Muscle layer of duodenum (tissue), 2 donors: Measurements from ENCODE around the gene IL36A.

ENCODE experiments used
- H3K27ac ChIP-seq: one replicate; pipeline ENCODE4 v1.7.0; 2013; ENCODE audit warnings: mild to moderate bottlenecking, low read length
- H3K27me3 ChIP-seq: one replicate; pipeline ENCODE4 v1.7.0; 2013; ENCODE audit warnings: low read depth, mild to moderate bottlenecking, control low read depth, low read length
- H3K36me3 ChIP-seq, 2 donors: one replicate each; pipeline ENCODE4 v1.7.0; 2013; ENCODE audit warnings: low read length in 2 of 2, control low read depth in 1 of 2, mild to moderate bottlenecking in 1 of 2; ENCODE audit not compliant: insufficient read depth in 2 of 2, control insufficient read depth in 1 of 2
- H3K4me1 ChIP-seq, 2 donors: one replicate each; pipeline ENCODE4 v1.7.0; 2013; ENCODE audit warnings: low read length in 2 of 2, mild to moderate bottlenecking in 2 of 2, control low read depth in 1 of 2, moderate library complexity in 1 of 2; ENCODE audit not compliant: insufficient read depth in 2 of 2, control insufficient read depth in 1 of 2
- H3K4me3 ChIP-seq, 2 donors: one replicate each; pipeline ENCODE4 v1.7.0; 2013; ENCODE audit warnings: low read length in 2 of 2, low read depth in 1 of 2, mild to moderate bottlenecking in 1 of 2
- H3K9me3 ChIP-seq, 2 donors: one replicate each; pipeline ENCODE4 v1.7.0; 2013; ENCODE audit warnings: low read length in 2 of 2, control low read depth in 1 of 2, mild to moderate bottlenecking in 1 of 2; ENCODE audit not compliant: control insufficient read depth in 1 of 2
- donor health status: healthy.

The IL36A gene

DNA sequence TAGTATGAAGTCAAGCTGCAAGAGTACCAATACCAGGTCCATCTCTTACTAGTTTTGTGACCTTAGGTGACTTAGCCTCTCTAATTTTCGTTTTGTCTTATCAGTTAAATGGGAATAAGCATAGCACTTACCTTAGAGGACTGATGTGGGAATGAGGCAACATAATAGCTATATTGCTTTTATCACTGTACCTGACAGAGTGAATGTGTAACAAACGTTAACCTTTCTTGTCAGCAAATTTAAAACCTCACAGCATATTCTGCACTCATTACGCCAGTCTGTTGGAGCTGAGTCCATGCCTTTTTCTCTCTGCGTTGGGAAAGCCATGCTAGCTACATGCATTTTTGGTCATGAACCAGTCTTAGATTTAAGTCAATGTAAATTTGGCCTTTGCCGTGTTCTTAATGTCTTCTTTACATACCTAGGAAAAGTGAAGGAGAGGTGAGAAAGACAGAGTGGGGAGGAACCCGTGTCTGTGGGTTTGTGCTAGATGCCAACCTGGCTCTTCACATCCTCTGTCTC lies 47.2 kb downstream of the IL36A start, which contains the start of gene IL36B:
TSS of gene IL36B (minus strand) at position 472 of the 522 bp plus-strand sequence.
- H3K27me3 ChIP-seq = no peaks in the 10 kb centered on the region
- no peak within 1 kb of the TSS for H3K4me3 ChIP-seq
- H3K27ac ChIP-seq = no peak within 1 kb of the TSS
- H3K4me1 ChIP-seq = no peaks in the 10 kb centered on the region
- H3K36me3 ChIP-seq = no peaks in the 10 kb centered on the region
- peaks cover 0 to 7% of the 10 kb centered on the region in 2 donors for H3K9me3 ChIP-seq

DNA sequence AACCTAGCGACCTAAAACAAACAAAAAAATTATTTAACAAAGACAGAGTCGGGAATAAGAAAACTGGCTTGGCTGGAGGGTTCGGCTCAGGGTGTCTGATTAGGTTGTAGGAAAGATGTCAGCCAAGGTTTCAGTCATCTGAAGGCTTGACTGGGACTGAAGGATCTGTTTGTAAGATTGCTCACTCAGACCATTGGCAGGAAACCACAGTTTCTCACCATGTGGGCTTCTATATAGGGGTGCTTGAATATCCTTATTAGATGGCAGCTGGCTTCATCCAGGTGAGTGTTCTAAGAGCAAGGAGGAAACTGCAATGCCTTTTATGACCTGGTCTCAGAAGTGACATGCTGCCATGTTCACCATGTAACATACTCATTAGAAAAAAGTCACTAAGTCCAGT lies 48.4 kb downstream of the IL36A start:
- Histone ChIP-seq H3K27me3 (no peaks in the 10 kb centered on the region), H3K4me3 (no peak overlapping the region), H3K9me3 (peaks cover 0 to 7% of the 10 kb centered on the region in 2 donors), H3K36me3 (no peaks in the 10 kb centered on the region), H3K4me1 (no peaks in the 10 kb centered on the region), H3K27ac (no peak overlapping the region)

DNA sequence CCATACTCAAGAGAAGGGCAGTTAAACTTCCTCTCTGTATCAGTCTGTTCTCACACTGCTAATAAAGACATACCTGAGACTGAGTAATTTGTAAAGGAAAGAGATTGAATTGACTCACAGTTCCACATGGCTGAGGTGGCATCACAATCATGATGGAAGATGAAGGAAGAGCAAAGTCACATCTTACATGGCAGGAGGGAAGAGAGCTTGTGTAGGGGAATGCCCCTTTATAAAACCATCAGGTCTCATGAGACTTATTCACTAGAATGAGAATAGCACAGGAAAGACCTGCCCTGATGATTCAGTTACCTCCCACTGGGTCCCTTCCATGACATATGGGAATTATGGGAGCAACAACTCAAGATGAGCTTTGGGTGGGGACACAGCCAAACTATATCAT lies 48.8 kb downstream of the IL36A start:
- H3K27ac ChIP-seq = no peak overlapping the region
- H3K36me3 ChIP-seq = no peaks in the 10 kb centered on the region
- no peak overlapping the region for H3K4me3 ChIP-seq
- no peaks in the 10 kb centered on the region for H3K4me1 ChIP-seq
- H3K9me3 ChIP-seq = peaks cover 0 to 7% of the 10 kb centered on the region in 2 donors
- no peaks in the 10 kb centered on the region for H3K27me3 ChIP-seq

DNA sequence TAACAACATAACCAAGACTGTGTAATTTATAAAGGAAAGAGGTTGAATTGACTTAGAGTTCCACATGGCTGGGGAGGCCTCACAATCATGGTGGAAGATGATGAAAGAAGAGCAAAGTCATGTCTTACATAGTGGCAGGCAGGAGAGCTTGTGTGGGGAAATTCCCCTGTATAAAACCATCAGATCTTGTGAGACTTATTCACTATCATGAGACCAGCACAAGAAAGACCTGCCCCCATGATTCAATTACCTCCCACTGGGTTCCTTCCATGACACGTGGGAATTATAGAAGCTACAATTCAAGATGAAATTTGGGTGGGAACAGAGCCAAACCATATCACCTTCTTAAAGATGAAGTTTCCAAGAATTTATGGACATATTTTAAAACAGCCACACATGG lies 51.3 kb downstream of the IL36A start:
- no peaks in the 10 kb centered on the region for H3K4me1 ChIP-seq
- H3K36me3 ChIP-seq = no peaks in the 10 kb centered on the region
- H3K9me3 ChIP-seq = peaks cover 0 to 4% of the 10 kb centered on the region in 2 donors
- no peak overlapping the region for H3K27ac ChIP-seq
- no peaks in the 10 kb centered on the region for H3K27me3 ChIP-seq
- H3K4me3 ChIP-seq = no peak overlapping the region

- H3K36me3 ChIP-seq = no peaks in the 10 kb centered on the region
- H3K4me1 ChIP-seq = no peaks in the 10 kb centered on the region
- H3K9me3 ChIP-seq = peaks cover 0 to 4% of the 10 kb centered on the region in 2 donors
- no peaks in the 10 kb centered on the region for H3K27me3 ChIP-seq
- H3K4me3 ChIP-seq = no peak overlapping the region
- H3K27ac ChIP-seq = no peak overlapping the region
Measured at GRCh38 chr2:113057117-113057516, 51.9 kb downstream of the IL36A start.
